MCF 10A (cell line): ENCODE measurements around the gene AUTS2. TPM values are rescaled to one million over a fixed set of nuclear protein-coding genes. Genes with fewer than 3 reads are reported as not detected.

ENCODE experiments used
- BruUV-seq: library from RNA; stranded (reverse); fragments of 400-500 nt; replicated peaks from 2 replicates; lab custom pipeline; 2021; lab: Mats Ljungman, UMichigan
- CTCF ChIA-PET: fragments of 300-600 bp; sonication (Branson Sonifier 250); formaldehyde crosslinking; extraction: SDS; loops from one replicate; lab custom pipeline; 2021; ENCODE audit warnings: antibody characterized with exemption, inconsistent platforms; lab: Yijun Ruan, JAX
- POLR2A ChIA-PET: fragments of 300-600, 350-650 bp; sonication (Branson Sonifier 250); formaldehyde crosslinking; extraction: SDS; loops from one replicate; lab custom pipeline; 2020; ENCODE audit warnings: antibody characterized with exemption, inconsistent platforms; lab: Yijun Ruan, JAX
- DNase-seq: peaks from one replicate; pipeline ENCODE4 v3.0.0-alpha.2; 2018; ENCODE audit not compliant: unreplicated experiment
- H3K27ac Mint-ChIP-seq: one replicate; pipeline ENCODE4 v1.8.0; 2022; ENCODE audit warnings: mild to moderate bottlenecking, low read depth, mixed read lengths; ENCODE audit not compliant: unreplicated experiment
- H3K27me3 Mint-ChIP-seq: one replicate; pipeline ENCODE4 v1.8.0; 2022; ENCODE audit warnings: mixed read lengths; ENCODE audit not compliant: insufficient read depth, unreplicated experiment
- H3K36me3 Mint-ChIP-seq: one replicate; pipeline ENCODE4 v1.8.0; 2022; ENCODE audit warnings: mild to moderate bottlenecking, moderate library complexity, mixed read lengths; ENCODE audit not compliant: insufficient read depth, unreplicated experiment
- H3K4me1 Mint-ChIP-seq: one replicate; pipeline ENCODE4 v1.8.0; 2022; ENCODE audit warnings: mixed read lengths; ENCODE audit not compliant: insufficient read depth, unreplicated experiment
- H3K4me3 Mint-ChIP-seq: one replicate; pipeline ENCODE4 v1.8.0; 2022; ENCODE audit warnings: mild to moderate bottlenecking, moderate library complexity, mixed read lengths; ENCODE audit not compliant: unreplicated experiment
- H3K9me3 Mint-ChIP-seq: one replicate; pipeline ENCODE4 v1.8.0; 2022; ENCODE audit warnings: mixed read lengths; ENCODE audit not compliant: unreplicated experiment
- CTCF ChIP-seq: fragments of 200-600 bp; IDR thresholded peaks from one replicate; pipeline ENCODE4 v1.8.0; 2022; ENCODE audit warnings: antibody characterized with exemption, mild to moderate bottlenecking; ENCODE audit not compliant: unreplicated experiment
- intact Hi-C: fragments of 100-400 bp; cut with micrococcal nuclease; formaldehyde crosslinking; loops from 2 replicates; pipeline ENCODE4 v1.14.1; 2022
- total RNA-seq: library from RNA; stranded (reverse); gene quantifications from 2 replicates; pipeline ENCODE4 v1.2.3, GENCODE V29; 2022

The AUTS2 gene
- total RNA-seq, 1 experiment from 2014 or later, result 1.3 TPM

GRCh38 chr7:69603351-69603750 is 5.1 kb downstream of the AUTS2 start:
- no TSS peak for BruUV-seq
- Mint-ChIP-seq H3K4me3 (no peak overlapping the region), H3K36me3 (no peaks in the 10 kb centered on the region), H3K4me1 (no peaks in the 10 kb centered on the region), H3K9me3 (no peaks in the 10 kb centered on the region), H3K27me3 (no peaks in the 10 kb centered on the region), H3K27ac (no peak overlapping the region)
- no peak for DNase-seq
- TF ChIP-seq CTCF, result no peak
- ChIA-PET POLR2A (interaction anchor here (0.7 kb wide), 1 partner anchor 303 kb away, joined by 3 read pairs; no protein-coding TSS in a partner anchor), CTCF (no interaction called here)
- intact Hi-C loops, result no loop called here

GRCh38 chr7:69603937-69604494 is 5.7 kb downstream of the AUTS2 start:
- no peak for DNase-seq
- Mint-ChIP-seq H3K27me3 (no peaks in the 10 kb centered on the region), H3K27ac (no peak overlapping the region), H3K4me1 (no peaks in the 10 kb centered on the region), H3K4me3 (no peak overlapping the region), H3K36me3 (no peaks in the 10 kb centered on the region), H3K9me3 (no peaks in the 10 kb centered on the region)
- no peak for TF ChIP-seq CTCF
- no TSS peak for BruUV-seq
- ChIA-PET POLR2A (no interaction called here), CTCF (no interaction called here)
- intact Hi-C loops, result no loop called here

- H3K9me3 Mint-ChIP-seq, result no peaks in the 10 kb centered on the region
- no peaks in the 10 kb centered on the region for H3K36me3 Mint-ChIP-seq
- no peak overlapping the region for H3K27ac Mint-ChIP-seq
- CTCF ChIA-PET, result no interaction called here
- DNase-seq, result no peak
- no peak for TF ChIP-seq CTCF
- no peak overlapping the region for H3K4me3 Mint-ChIP-seq
- POLR2A ChIA-PET, result no interaction called here
- no peaks in the 10 kb centered on the region for H3K4me1 Mint-ChIP-seq
- intact Hi-C loops, result no loop called here
- no TSS peak for BruUV-seq
- H3K27me3 Mint-ChIP-seq, result no peaks in the 10 kb centered on the region
These were observed 6.8 kb downstream of the AUTS2 start for GRCh38 chr7:69605070-69605469.

GRCh38 chr7:69605546-69605945 is 7.3 kb downstream of the AUTS2 start:
- DNase-seq, result no peak
- TF ChIP-seq CTCF, result no peak
- BruUV-seq, result no TSS peak
- no peak overlapping the region for H3K4me3 Mint-ChIP-seq
- H3K27me3 Mint-ChIP-seq, result no peaks in the 10 kb centered on the region
- no peaks in the 10 kb centered on the region for H3K36me3 Mint-ChIP-seq
- intact Hi-C loops, result no loop called here
- H3K4me1 Mint-ChIP-seq, result no peaks in the 10 kb centered on the region
- H3K9me3 Mint-ChIP-seq, result no peaks in the 10 kb centered on the region
- CTCF ChIA-PET, result no interaction called here
- H3K27ac Mint-ChIP-seq, result no peak overlapping the region
- POLR2A ChIA-PET, result interaction anchor here (0.7 kb wide), 1 partner anchor 206 kb away, joined by 3 read pairs; no protein-coding TSS in a partner anchor
